SK-N-SH (cell line): ENCODE data around the gene CCDC30.

Source experiments
- EP300 ChIP-seq, 2 experiments: IDR thresholded peaks; 2 replicates each; pipeline versions ENCODE4 v1.4.0 to v1.6.1; 2012; ENCODE audit warnings: borderline replicate concordance in 1 of 2, low read depth in 1 of 2, low read length in 1 of 2
- SIN3A ChIP-seq: IDR thresholded peaks from 2 replicates; pipeline ENCODE4 v1.6.1; 2012; ENCODE audit warnings: low read depth, mild to moderate bottlenecking, low read length, moderate library complexity, borderline replicate concordance
- TF ChIP-seq, protein P1 (sequence below): fragments of 200-600 bp; sonication (generic); IDR thresholded peaks from 2 replicates; pipeline ENCODE4 v1.6.1; 2017; ENCODE audit warnings: antibody characterized with exemption, mild to moderate bottlenecking, moderate library complexity

DNA sequence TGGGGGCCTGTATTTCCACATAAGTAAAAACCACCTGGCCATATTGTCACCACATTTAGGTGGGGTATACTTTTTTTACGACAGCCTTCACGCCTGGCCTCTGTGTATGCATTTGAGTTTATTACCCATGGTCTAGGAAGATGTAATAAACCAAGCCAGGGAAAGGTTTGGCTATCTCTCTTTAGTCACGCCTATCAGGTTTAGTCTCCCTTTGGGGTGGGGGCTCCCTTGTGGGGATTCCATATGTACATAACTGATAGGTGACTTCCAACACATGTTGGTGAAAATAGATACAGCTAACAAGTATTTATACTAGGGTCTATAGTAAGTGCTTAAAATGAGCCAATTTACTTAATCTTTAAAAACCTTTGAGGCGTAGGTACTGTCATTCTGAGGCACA lies 223.3 kb downstream of the CCDC30 start:
- TF ChIP-seq, protein P1, sequence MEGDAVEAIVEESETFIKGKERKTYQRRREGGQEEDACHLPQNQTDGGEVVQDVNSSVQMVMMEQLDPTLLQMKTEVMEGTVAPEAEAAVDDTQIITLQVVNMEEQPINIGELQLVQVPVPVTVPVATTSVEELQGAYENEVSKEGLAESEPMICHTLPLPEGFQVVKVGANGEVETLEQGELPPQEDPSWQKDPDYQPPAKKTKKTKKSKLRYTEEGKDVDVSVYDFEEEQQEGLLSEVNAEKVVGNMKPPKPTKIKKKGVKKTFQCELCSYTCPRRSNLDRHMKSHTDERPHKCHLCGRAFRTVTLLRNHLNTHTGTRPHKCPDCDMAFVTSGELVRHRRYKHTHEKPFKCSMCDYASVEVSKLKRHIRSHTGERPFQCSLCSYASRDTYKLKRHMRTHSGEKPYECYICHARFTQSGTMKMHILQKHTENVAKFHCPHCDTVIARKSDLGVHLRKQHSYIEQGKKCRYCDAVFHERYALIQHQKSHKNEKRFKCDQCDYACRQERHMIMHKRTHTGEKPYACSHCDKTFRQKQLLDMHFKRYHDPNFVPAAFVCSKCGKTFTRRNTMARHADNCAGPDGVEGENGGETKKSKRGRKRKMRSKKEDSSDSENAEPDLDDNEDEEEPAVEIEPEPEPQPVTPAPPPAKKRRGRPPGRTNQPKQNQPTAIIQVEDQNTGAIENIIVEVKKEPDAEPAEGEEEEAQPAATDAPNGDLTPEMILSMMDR = no peak
- TF ChIP-seq SIN3A = no peak
- TF ChIP-seq EP300 (IDR thresholded peaks at IDR 0.05; ENCODE audit: borderline replicate concordance in 1 of 2, low read depth in 1 of 2, low read length in 1 of 2) = no peak
